Smooth muscle cell (in vitro differentiated cells): ENCODE measurements around the gene NAV2. TPM values are rescaled to one million over a fixed set of nuclear protein-coding genes. Genes with fewer than 3 reads are reported as not detected.
"Not testable (repeated sequence)": the region's sequence is repeated elsewhere in the genome, so short reads cannot be mapped to it uniquely, and the experiment has no call there.

Experiments
- DNase-seq: peaks from one replicate; lab custom pipeline; 2025; ENCODE audit not compliant: unreplicated experiment; lab: John Stamatoyannopoulos, UW
- H2AFZ ChIP-seq: fragments of 200-600 bp; sonication (generic); 2 replicates; pipeline ENCODE4 v1.6.0; 2016; ENCODE audit warnings: antibody characterized with exemption, low read depth, mild to moderate bottlenecking
- H3F3A ChIP-seq: fragments of 200-600 bp; sonication (generic); 2 replicates; pipeline ENCODE4 v1.6.0; 2017; ENCODE audit warnings: antibody characterized with exemption, low read depth
- H3K27ac ChIP-seq: fragments of 200-600 bp; sonication (generic); 2 replicates; pipeline ENCODE4 v1.5.1; 2016; ENCODE audit warnings: low read depth, mild to moderate bottlenecking
- H3K27me3 ChIP-seq: fragments of 200-600 bp; sonication (generic); 2 replicates; pipeline ENCODE4 v1.6.1; 2016; ENCODE audit warnings: low read depth, mild to moderate bottlenecking
- H3K36me3 ChIP-seq: fragments of 200-600 bp; sonication (generic); 2 replicates; pipeline ENCODE4 v1.5.1; 2016; ENCODE audit warnings: low read depth
- H3K4me1 ChIP-seq: fragments of 200-600 bp; sonication (generic); 2 replicates; pipeline ENCODE4 v1.5.1; 2016; ENCODE audit warnings: low read depth
- H3K4me2 ChIP-seq: fragments of 200-600 bp; sonication (generic); 2 replicates; pipeline ENCODE4 v1.6.0; 2016; ENCODE audit warnings: mild to moderate bottlenecking
- H3K4me3 ChIP-seq: fragments of 200-600 bp; sonication (generic); 2 replicates; pipeline ENCODE4 v1.5.1; 2016; ENCODE audit warnings: mild to moderate bottlenecking
- H3K79me2 ChIP-seq: fragments of 200-600 bp; sonication (generic); 2 replicates; pipeline ENCODE4 v1.6.0; 2016; ENCODE audit warnings: low read depth, mild to moderate bottlenecking
- H3K9ac ChIP-seq: fragments of 200-600 bp; sonication (generic); 2 replicates; pipeline ENCODE4 v1.6.0; 2016; ENCODE audit warnings: low read depth
- H3K9me3 ChIP-seq: fragments of 200-600 bp; sonication (generic); replicated peaks from 2 replicates; pipeline ENCODE4 v1.5.1; 2016; ENCODE audit warnings: low read depth
- H4K20me1 ChIP-seq: fragments of 200-600 bp; sonication (generic); 2 replicates; pipeline ENCODE4 v1.6.0; 2016; ENCODE audit warnings: low read depth
- CTCF ChIP-seq: fragments of 200-600 bp; sonication (generic); IDR thresholded peaks from 2 replicates; pipeline ENCODE4 v1.5.1; 2017; ENCODE audit warnings: borderline replicate concordance, mild to moderate bottlenecking, antibody characterized with exemption; ENCODE audit not compliant: insufficient read depth, poor library complexity, severe bottlenecking
- WGBS: methylation state at CpG from one replicate; pipeline ENCODE4 v1.1.7; 2016; ENCODE audit warnings: low lambda C conversion rate; 5-methylcytosine and 5-hydroxymethylcytosine counted together
- polyA plus RNA-seq: library from polyadenylated mRNA; unstranded; fragments of >200 nt; fragmentation: Nextera tagmentation; extraction: Ambion mirVana; gene quantifications from 2 replicates; pipeline ENCODE4 v1.2.1, GENCODE V29; 2016
- total RNA-seq: library from RNA; depleted of rRNA; stranded (reverse); fragments of >200 nt; gene quantifications from 2 replicates; pipeline ENCODE4 v1.2.3, GENCODE V29; 2014

The NAV2 gene
- total and polyA plus RNA-seq, 2 experiments from 2014 or later: 14.1 to 67.5 TPM

GRCh38 chr11:20080032-20080685 lies 367.5 kb downstream of the NAV2 start:
- H3K36me3 ChIP-seq: peaks cover 26% of the 10 kb centered on the region
- no peaks in the 10 kb centered on the region for H3K27me3 ChIP-seq
- H4K20me1 ChIP-seq: no peaks in the 10 kb centered on the region
- no peak overlapping the region for H3K4me3 ChIP-seq
- no peaks in the 10 kb centered on the region for H3K9me3 ChIP-seq
- DNase-seq: no peak
- no peak overlapping the region for H2AFZ ChIP-seq
- no peaks in the 10 kb centered on the region for H3K4me1 ChIP-seq
- peaks cover 8% of the 10 kb centered on the region for H3F3A ChIP-seq
- H3K4me2 ChIP-seq: no peak overlapping the region
- H3K79me2 ChIP-seq: no peaks in the 10 kb centered on the region
- H3K9ac ChIP-seq: no peak overlapping the region
- 76% methylated on average over 9 of the region's 9 CpGs for WGBS
- H3K27ac ChIP-seq: no peak overlapping the region
- TF ChIP-seq CTCF: no peak

GRCh38 chr11:20081336-20081735 lies 368.7 kb downstream of the NAV2 start:
- Histone ChIP-seq H3K9ac (no peak overlapping the region), H3K4me3 (no peak overlapping the region), H2AFZ (no peak overlapping the region), H3K4me2 (no peak overlapping the region), H3K27ac (no peak overlapping the region), H4K20me1 (no peaks in the 10 kb centered on the region), H3K4me1 (no peaks in the 10 kb centered on the region), H3K79me2 (no peaks in the 10 kb centered on the region), H3F3A (peaks cover 10% of the 10 kb centered on the region), H3K9me3 (no peaks in the 10 kb centered on the region), H3K27me3 (no peaks in the 10 kb centered on the region), H3K36me3 (peaks cover 34% of the 10 kb centered on the region)
- no peak for DNase-seq
- TF ChIP-seq CTCF: no peak
- 97% methylated on average over 4 of the region's 4 CpGs for WGBS

- H2AFZ ChIP-seq, H3K27ac ChIP-seq, H3K79me2 ChIP-seq, H3K27me3 ChIP-seq, DNase-seq, H4K20me1 ChIP-seq, H3K4me3 ChIP-seq, H3K9ac ChIP-seq, H3K4me1 ChIP-seq, H3K4me2 ChIP-seq, H3K9me3 ChIP-seq: not testable (repeated sequence)
- WGBS: 97% methylated on average over 3 of the region's 3 CpGs
- peaks cover 24% of the 10 kb centered on the region for H3K36me3 ChIP-seq
- H3F3A ChIP-seq: peaks cover 29% of the 10 kb centered on the region
Measured at GRCh38 chr11:20083877-20084276, 371.2 kb downstream of the NAV2 start.

GRCh38 chr11:20084921-20085814 lies 372.5 kb downstream of the NAV2 start:
- H3K27ac ChIP-seq: no peak overlapping the region
- H4K20me1 ChIP-seq: no peaks in the 10 kb centered on the region
- peaks cover 18% of the 10 kb centered on the region for H3K4me1 ChIP-seq
- no peak overlapping the region for H3K9ac ChIP-seq
- no peak for DNase-seq
- 93% methylated on average over 8 of the region's 8 CpGs for whole genome bisulfite sequencing
- peaks cover 21% of the 10 kb centered on the region for H3K36me3 ChIP-seq
- no peaks in the 10 kb centered on the region for H3K27me3 ChIP-seq
- no peak overlapping the region for H3K4me2 ChIP-seq
- TF ChIP-seq CTCF: no peak
- no peaks in the 10 kb centered on the region for H3K9me3 ChIP-seq
- H2AFZ ChIP-seq: no peak overlapping the region
- no peak overlapping the region for H3K4me3 ChIP-seq
- H3F3A ChIP-seq: peaks cover 29% of the 10 kb centered on the region
- H3K79me2 ChIP-seq: no peaks in the 10 kb centered on the region
